ENCODE data around the gene PPM1E.

DNA sequence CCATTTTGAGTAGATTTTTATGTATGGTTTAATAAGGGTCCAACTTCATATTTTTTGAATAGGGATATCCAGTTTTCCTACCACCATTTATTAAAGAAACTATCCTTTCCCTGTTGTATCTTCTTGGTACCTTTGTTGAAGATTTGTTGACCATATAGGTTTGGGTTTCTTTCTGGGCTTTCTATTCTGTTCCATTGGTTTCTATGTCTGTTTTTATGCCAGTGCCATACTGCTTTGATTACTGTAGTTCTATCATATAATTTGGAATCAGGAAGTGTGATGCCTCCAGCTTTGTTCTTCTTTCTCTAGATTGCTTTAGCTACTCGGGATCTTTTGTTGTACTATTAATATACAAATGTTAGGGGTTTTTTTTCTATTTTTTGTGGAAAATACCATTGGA lies 46.5 kb downstream of the PPM1E start:
- TF ChIP-seq, protein P1, sequence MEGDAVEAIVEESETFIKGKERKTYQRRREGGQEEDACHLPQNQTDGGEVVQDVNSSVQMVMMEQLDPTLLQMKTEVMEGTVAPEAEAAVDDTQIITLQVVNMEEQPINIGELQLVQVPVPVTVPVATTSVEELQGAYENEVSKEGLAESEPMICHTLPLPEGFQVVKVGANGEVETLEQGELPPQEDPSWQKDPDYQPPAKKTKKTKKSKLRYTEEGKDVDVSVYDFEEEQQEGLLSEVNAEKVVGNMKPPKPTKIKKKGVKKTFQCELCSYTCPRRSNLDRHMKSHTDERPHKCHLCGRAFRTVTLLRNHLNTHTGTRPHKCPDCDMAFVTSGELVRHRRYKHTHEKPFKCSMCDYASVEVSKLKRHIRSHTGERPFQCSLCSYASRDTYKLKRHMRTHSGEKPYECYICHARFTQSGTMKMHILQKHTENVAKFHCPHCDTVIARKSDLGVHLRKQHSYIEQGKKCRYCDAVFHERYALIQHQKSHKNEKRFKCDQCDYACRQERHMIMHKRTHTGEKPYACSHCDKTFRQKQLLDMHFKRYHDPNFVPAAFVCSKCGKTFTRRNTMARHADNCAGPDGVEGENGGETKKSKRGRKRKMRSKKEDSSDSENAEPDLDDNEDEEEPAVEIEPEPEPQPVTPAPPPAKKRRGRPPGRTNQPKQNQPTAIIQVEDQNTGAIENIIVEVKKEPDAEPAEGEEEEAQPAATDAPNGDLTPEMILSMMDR (IDR thresholded peaks at IDR 0.05; ENCODE audit: low read depth, low read length, poor library complexity, severe bottlenecking): no peak
- TF ChIP-seq EZH2phosphoT487 (IDR thresholded peaks at IDR 0.05; ENCODE audit: borderline replicate concordance, low read length): no peak

Measured in DOHH2 (cell line).